A549 (cell line): ENCODE data around the gene UMODL1. TPM values are rescaled to one million over a fixed set of nuclear protein-coding genes. Genes with fewer than 3 reads are reported as not detected.

ENCODE experiments used
- ATAC-seq, 2 experiments: fragments of 200-7000 bp in 1 of 2; fragments of >200 bp in 1 of 2; cut with Nextera tagmentation in 1 of 2; cut with Tn5 transposase in 1 of 2; 3 replicates each; pipeline versions ENCODE4 v1.8.0 to v1.9.1; 2018 to 2020; ENCODE audit warnings: mild to moderate bottlenecking in 1 of 2, moderate library complexity in 1 of 2
- CTCF ChIA-PET: fragments of 300-600 bp; sonication (Branson Sonifier 250); formaldehyde crosslinking; extraction: SDS; loops from one replicate; lab custom pipeline; 2021; ENCODE audit warnings: antibody characterized with exemption, inconsistent platforms; lab: Yijun Ruan, JAX
- POLR2A ChIA-PET: fragments of 350-600 bp; formaldehyde crosslinking; extraction: SDS; loops from one replicate; lab custom pipeline; 2021; ENCODE audit warnings: antibody characterized with exemption, inconsistent platforms; lab: Yijun Ruan, JAX
- DNase-seq, 2 experiments: peaks; one replicate each; pipeline versions ENCODE4 v3.0.0 to v3.0.0-alpha.2; 2011 to 2016; ENCODE audit warnings: low read depth in 1 of 2, low spot score in 1 of 2
- FAIRE-seq: peaks from 2 replicates; lab custom pipeline; 2011; peaks lifted over from hg19 to GRCh38; lab: Jason Lieb, UNC
- H3K27ac ChIP-seq, 2 experiments: fragments of >200 bp; sonication (Bioruptor Twin); formaldehyde crosslinking; 3 replicates each; pipeline ENCODE4 v1.5.1; 2016 to 2017
- H3K4me1 ChIP-seq: fragments of >200 bp; sonication (Bioruptor Twin); formaldehyde crosslinking; 3 replicates; pipeline ENCODE4 v1.6.1; 2016
- H3K4me2 ChIP-seq: fragments of >200 bp; sonication (Bioruptor Twin); formaldehyde crosslinking; 3 replicates; pipeline ENCODE4 v1.6.1; 2016
- H3K4me3 ChIP-seq: fragments of >200 bp; sonication (Bioruptor Twin); formaldehyde crosslinking; 3 replicates; pipeline ENCODE4 v1.5.1; 2016
- H3K9me3 ChIP-seq: fragments of >200 bp; sonication (Bioruptor Twin); formaldehyde crosslinking; 3 replicates; pipeline ENCODE4 v1.6.1; 2016
- ATOH8 ChIP-seq: fragments of 250-450 bp; sonication (Bioruptor Pico); IDR thresholded peaks from 2 replicates; pipeline ENCODE4 v1.5.0; 2020; ENCODE audit warnings: low read depth, mild to moderate bottlenecking, moderate library complexity
- CBX2 ChIP-seq: fragments of 200-600 bp; sonication (generic); IDR thresholded peaks from 2 replicates; pipeline ENCODE4 v1.6.1; 2016; ENCODE audit warnings: low read depth, mild to moderate bottlenecking, borderline replicate concordance
- CBX8 ChIP-seq: fragments of 200-600 bp; sonication (generic); IDR thresholded peaks from 2 replicates; pipeline ENCODE4 v1.6.1; 2016
- ESRRA ChIP-seq: fragments of 150-350 bp; IDR thresholded peaks from 2 replicates; pipeline ENCODE4 v1.6.1; 2014; ENCODE audit warnings: mild to moderate bottlenecking, low read length, borderline replicate concordance
- FOXS1 ChIP-seq: fragments of 250-450 bp; sonication (Bioruptor Pico); IDR thresholded peaks from 2 replicates; pipeline ENCODE4 v1.5.0; 2020; ENCODE audit warnings: mild to moderate bottlenecking, moderate library complexity
- HOXA7 ChIP-seq: fragments of 250-450 bp; sonication (Bioruptor Pico); IDR thresholded peaks from 2 replicates; pipeline ENCODE4 v1.5.0; 2020; ENCODE audit warnings: mild to moderate bottlenecking, moderate library complexity
- HOXB5 ChIP-seq: fragments of 250-450 bp; sonication (Bioruptor Pico); IDR thresholded peaks from 2 replicates; pipeline ENCODE4 v1.5.0; 2020; ENCODE audit warnings: mild to moderate bottlenecking, moderate library complexity
- MYC ChIP-seq: IDR thresholded peaks from 2 replicates; pipeline ENCODE4 v1.6.1; 2012; ENCODE audit warnings: mild to moderate bottlenecking, inconsistent platforms, low read length, improper control_type of control experiment, borderline replicate concordance
- NPAS2 ChIP-seq: fragments of 250-450 bp; sonication (Bioruptor Pico); IDR thresholded peaks from 2 replicates; pipeline ENCODE4 v1.8.0; 2022; ENCODE audit warnings: mild to moderate bottlenecking, moderate library complexity, borderline replicate concordance
- NR3C1 ChIP-seq: fragments of >200 bp; sonication (Bioruptor Twin); formaldehyde crosslinking; IDR thresholded peaks from 3 replicates; pipeline ENCODE4 v1.6.1; 2017
- PBX3 ChIP-seq: IDR thresholded peaks from 2 replicates; pipeline ENCODE4 v1.6.1; 2012
- POLR2A ChIP-seq: IDR thresholded peaks from 2 replicates; pipeline ENCODE4 v1.6.1; 2012; ENCODE audit warnings: mild to moderate bottlenecking, low read length
- RARB ChIP-seq: fragments of 250-450 bp; sonication (Bioruptor Pico); IDR thresholded peaks from 2 replicates; pipeline ENCODE4 v1.8.0; 2021; ENCODE audit warnings: mild to moderate bottlenecking, moderate library complexity
- REST ChIP-seq: fragments of 200-600 bp; sonication (generic); IDR thresholded peaks from 2 replicates; pipeline ENCODE4 v1.6.1; 2016; ENCODE audit warnings: antibody characterized with exemption, mild to moderate bottlenecking, moderate library complexity
- RNF2 ChIP-seq: fragments of 200-600 bp; sonication (generic); IDR thresholded peaks from 2 replicates; pipeline ENCODE4 v1.6.1; 2016; ENCODE audit warnings: low read depth, mild to moderate bottlenecking, antibody characterized with exemption, moderate library complexity, borderline replicate concordance
- SMC3 ChIP-seq: fragments of >200 bp; sonication (Bioruptor Twin); formaldehyde crosslinking; IDR thresholded peaks from 3 replicates; pipeline ENCODE4 v1.6.1; 2018; ENCODE audit warnings: inconsistent platforms
- SREBF2 ChIP-seq: fragments of 450-650 bp; IDR thresholded peaks from 2 replicates; pipeline ENCODE4 v1.6.1; 2014; ENCODE audit warnings: mild to moderate bottlenecking, moderate library complexity
- ZFP36 ChIP-seq: fragments of 450-650 bp; IDR thresholded peaks from 2 replicates; pipeline ENCODE4 v1.6.1; 2014; ENCODE audit warnings: borderline replicate concordance; ENCODE audit not compliant: partially characterized antibody
- WGBS: methylation state at CpG from one replicate; pipeline ENCODE4 v1.1.6; 2017; ENCODE audit errors: missing lambda C conversion rate; 5-methylcytosine and 5-hydroxymethylcytosine counted together
- polyA plus RNA-seq, 4 experiments: library from polyadenylated mRNA; depleted of rRNA in 3 of 4; stranded (reverse); fragments of >200 nt; fragmentation: RNase III in 1 of 4; extraction: RNeasy Plus Mini Kit Qiagen cat#74134 plus additional on column Dnase treatment in 1 of 4; gene quantifications; 2 replicates in 3 of 4; 3 replicates in 1 of 4; pipeline ENCODE4 v1.2.3, GENCODE V29; 2011 to 2017
- TF ChIP-seq, protein P1 (sequence below): fragments of >200 bp; sonication (Bioruptor Twin); formaldehyde crosslinking; IDR thresholded peaks from 3 replicates; pipeline ENCODE4 v1.5.1; 2016
- TF ChIP-seq, protein P2 (sequence below): fragments of 450-650 bp; IDR thresholded peaks from 2 replicates; pipeline ENCODE4 v1.6.1; 2014; ENCODE audit warnings: antibody characterized with exemption

UMODL1 gene
- polyA plus RNA-seq, 2 of the 4 experiments (the other 2 are of a cell fraction): not detected

- Histone ChIP-seq H3K9me3 (no peaks in the 10 kb centered on the region), H3K27ac (no peak overlapping the region), H3K4me2 (no peak overlapping the region), H3K4me3 (no peak overlapping the region), H3K4me1 (peaks cover 4% of the 10 kb centered on the region; the same call in 1 of the 3 replicates)
- FAIRE-seq: no peak
- ATAC-seq: no peak
- TF ChIP-seq HOXA7 (CRISPR knock-in tag): no peak
- TF ChIP-seq PBX3: no peak
- TF ChIP-seq POLR2A: no peak
- no peak for TF ChIP-seq ZFP36
- no peak for TF ChIP-seq FOXS1 (CRISPR knock-in tag)
- no peak for TF ChIP-seq MYC
- no peak for TF ChIP-seq ESRRA
- TF ChIP-seq CBX2: no peak
- TF ChIP-seq, protein P1, sequence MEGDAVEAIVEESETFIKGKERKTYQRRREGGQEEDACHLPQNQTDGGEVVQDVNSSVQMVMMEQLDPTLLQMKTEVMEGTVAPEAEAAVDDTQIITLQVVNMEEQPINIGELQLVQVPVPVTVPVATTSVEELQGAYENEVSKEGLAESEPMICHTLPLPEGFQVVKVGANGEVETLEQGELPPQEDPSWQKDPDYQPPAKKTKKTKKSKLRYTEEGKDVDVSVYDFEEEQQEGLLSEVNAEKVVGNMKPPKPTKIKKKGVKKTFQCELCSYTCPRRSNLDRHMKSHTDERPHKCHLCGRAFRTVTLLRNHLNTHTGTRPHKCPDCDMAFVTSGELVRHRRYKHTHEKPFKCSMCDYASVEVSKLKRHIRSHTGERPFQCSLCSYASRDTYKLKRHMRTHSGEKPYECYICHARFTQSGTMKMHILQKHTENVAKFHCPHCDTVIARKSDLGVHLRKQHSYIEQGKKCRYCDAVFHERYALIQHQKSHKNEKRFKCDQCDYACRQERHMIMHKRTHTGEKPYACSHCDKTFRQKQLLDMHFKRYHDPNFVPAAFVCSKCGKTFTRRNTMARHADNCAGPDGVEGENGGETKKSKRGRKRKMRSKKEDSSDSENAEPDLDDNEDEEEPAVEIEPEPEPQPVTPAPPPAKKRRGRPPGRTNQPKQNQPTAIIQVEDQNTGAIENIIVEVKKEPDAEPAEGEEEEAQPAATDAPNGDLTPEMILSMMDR: no peak
- TF ChIP-seq, protein P2, sequence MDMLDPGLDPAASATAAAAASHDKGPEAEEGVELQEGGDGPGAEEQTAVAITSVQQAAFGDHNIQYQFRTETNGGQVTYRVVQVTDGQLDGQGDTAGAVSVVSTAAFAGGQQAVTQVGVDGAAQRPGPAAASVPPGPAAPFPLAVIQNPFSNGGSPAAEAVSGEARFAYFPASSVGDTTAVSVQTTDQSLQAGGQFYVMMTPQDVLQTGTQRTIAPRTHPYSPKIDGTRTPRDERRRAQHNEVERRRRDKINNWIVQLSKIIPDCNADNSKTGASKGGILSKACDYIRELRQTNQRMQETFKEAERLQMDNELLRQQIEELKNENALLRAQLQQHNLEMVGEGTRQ: no peak
- no peak for TF ChIP-seq HOXB5 (CRISPR knock-in tag)
- TF ChIP-seq RNF2: no peak
- TF ChIP-seq SREBF2: no peak
- no peak for TF ChIP-seq CBX8
- TF ChIP-seq ATOH8: no peak
- no peak for TF ChIP-seq NR3C1
- TF ChIP-seq NPAS2: no peak
- no peak for TF ChIP-seq RARB
- no peak for TF ChIP-seq REST
- no peak for TF ChIP-seq SMC3
- 49% methylated on average over 3 of the region's 4 CpGs for WGBS
- no peak for DNase-seq
- CTCF ChIA-PET: interaction anchor here (1.0 to 1.8 kb wide), 2 partner anchors 17 to 226 kb away, joined by 3 to 6 read pairs; no protein-coding TSS in a partner anchor
- POLR2A ChIA-PET: no interaction called here
These were observed 41.7 kb downstream of the UMODL1 start for GRCh38 chr21:42112857-42113256.
